ENCODE data around the gene AP3D1. TPM values are rescaled to one million over a fixed set of nuclear protein-coding genes. Genes with fewer than 3 reads are reported as not detected.

Gene AP3D1
- total RNA-seq, 2 experiments from 2014 or later = 41.8 to 41.9 TPM

GRCh38 chr19:2081873-2082810 is 69.2 kb downstream of the AP3D1 start:
- intact Hi-C loops (cut with DNase I, micrococcal nuclease) = loop anchor here in 1 of 2 experiments (5.0 kb wide), 1 partner anchor 65 kb away; the partner anchor contains the start of gene BTBD2
- ChIA-PET CTCF (interaction anchor here (0.8 to 3.7 kb wide), 4 partner anchors 11 to 15 kb away, joined by 4 to 21 read pairs (median 6); partner anchors contain the start of genes IZUMO4 and MOB3A), POLR2A (interaction anchor here (0.9 to 6.9 kb wide), 6 partner anchors 12 to 47 kb away, joined by 3 to 153 read pairs (median 10); partner anchors contain the start of genes IZUMO4 and MOB3A)
- peak overlapping the region; percentile 87 to 98 for H3K27ac ChIP-seq (ENCODE audit: low read depth in 1 of 2, low read length in 2 of 2)
- Mint-ChIP-seq H3K36me3 (ENCODE audit: low read depth) (peaks cover 85% of the 10 kb centered on the region), H3K4me3 (peak overlapping the region; percentile 93), H3K9me3 (no peaks in the 10 kb centered on the region), H3K4me1 (ENCODE audit: low read depth) (peaks cover 65% of the 10 kb centered on the region), H3K27ac (peak overlapping the region; percentile 97), H3K27me3 (no peaks in the 10 kb centered on the region)
- no peaks in the 10 kb centered on the region for H3K9me3 ChIP-seq (ENCODE audit: control insufficient read depth in 1 of 2, insufficient read depth in 1 of 2, low read length in 2 of 2)
- TF ChIP-seq, protein P1, sequence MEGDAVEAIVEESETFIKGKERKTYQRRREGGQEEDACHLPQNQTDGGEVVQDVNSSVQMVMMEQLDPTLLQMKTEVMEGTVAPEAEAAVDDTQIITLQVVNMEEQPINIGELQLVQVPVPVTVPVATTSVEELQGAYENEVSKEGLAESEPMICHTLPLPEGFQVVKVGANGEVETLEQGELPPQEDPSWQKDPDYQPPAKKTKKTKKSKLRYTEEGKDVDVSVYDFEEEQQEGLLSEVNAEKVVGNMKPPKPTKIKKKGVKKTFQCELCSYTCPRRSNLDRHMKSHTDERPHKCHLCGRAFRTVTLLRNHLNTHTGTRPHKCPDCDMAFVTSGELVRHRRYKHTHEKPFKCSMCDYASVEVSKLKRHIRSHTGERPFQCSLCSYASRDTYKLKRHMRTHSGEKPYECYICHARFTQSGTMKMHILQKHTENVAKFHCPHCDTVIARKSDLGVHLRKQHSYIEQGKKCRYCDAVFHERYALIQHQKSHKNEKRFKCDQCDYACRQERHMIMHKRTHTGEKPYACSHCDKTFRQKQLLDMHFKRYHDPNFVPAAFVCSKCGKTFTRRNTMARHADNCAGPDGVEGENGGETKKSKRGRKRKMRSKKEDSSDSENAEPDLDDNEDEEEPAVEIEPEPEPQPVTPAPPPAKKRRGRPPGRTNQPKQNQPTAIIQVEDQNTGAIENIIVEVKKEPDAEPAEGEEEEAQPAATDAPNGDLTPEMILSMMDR (IDR thresholded peaks at IDR 0.05) = no peak
- H3K4me3 ChIP-seq (ENCODE audit: low read length) = peak overlapping the region; percentile 99
- DNase-seq (peak in 9 of 14 experiments; percentile 43 to 85 (median 54)), ATAC-seq (ENCODE audit: poor library complexity) (peak; percentile 26)
- no peaks in the 10 kb centered on the region for H3K27me3 ChIP-seq (ENCODE audit: control insufficient read depth in 1 of 2, insufficient read depth in 2 of 2, low read length in 2 of 2)
- H3K4me1 ChIP-seq (ENCODE audit: insufficient read depth, low read length) = peaks cover 80% of the 10 kb centered on the region
- peaks cover 44% of the 10 kb centered on the region for H3K36me3 ChIP-seq (ENCODE audit: insufficient read depth, low read length)

DNA sequence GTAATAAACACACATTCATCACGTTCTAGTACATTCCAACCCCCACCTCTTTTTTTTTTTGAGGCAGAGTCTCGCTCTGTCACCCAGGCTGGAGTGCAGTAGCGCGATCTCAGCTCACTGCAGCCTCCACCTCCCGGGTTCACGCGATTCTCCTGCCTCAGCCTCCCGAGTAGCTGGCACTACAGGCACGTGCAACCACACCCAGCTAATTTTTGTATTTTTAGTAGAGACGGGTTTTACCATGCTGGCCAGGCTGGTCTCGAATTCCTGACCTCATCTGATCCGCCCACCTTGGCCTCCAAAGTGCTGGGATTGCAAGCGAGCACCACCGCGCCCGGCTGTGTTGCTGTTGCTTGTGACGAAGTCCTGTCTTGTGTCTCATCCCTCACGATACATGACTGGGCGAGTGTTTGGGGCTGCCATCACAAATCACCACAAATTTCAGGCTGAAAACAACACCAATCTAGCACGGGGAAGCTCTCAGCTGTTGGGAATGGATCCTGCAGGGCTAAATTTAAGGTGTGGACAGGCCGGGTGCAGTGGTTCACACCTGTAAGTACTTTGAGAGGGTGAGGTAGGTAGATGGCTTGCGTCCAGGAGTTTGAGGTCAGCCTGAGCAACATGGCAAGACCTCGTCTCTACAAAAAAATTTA is 70.9 kb downstream of the AP3D1 start:
- TF ChIP-seq, protein P1 (IDR thresholded peaks at IDR 0.05) = no peak
- POLR2A ChIA-PET = interaction anchor here (1.2 kb wide), 1 partner anchor 48 kb away, joined by 3 read pairs; no protein-coding TSS in a partner anchor
- peak overlapping the region; percentile 97 for H3K27ac Mint-ChIP-seq
- H3K36me3 ChIP-seq (ENCODE audit: insufficient read depth, low read length) = peaks cover 60% of the 10 kb centered on the region
- H3K36me3 Mint-ChIP-seq (ENCODE audit: low read depth) = peaks cover 86% of the 10 kb centered on the region
- no peaks in the 10 kb centered on the region for H3K27me3 Mint-ChIP-seq
- H3K27ac ChIP-seq (ENCODE audit: low read depth in 1 of 2, low read length in 2 of 2) = peak overlapping the region; percentile 68 to 70
- ATAC-seq (ENCODE audit: poor library complexity) (no peak), DNase-seq (no peak)
- H3K4me1 ChIP-seq (ENCODE audit: insufficient read depth, low read length) = peaks cover 67% of the 10 kb centered on the region
- intact Hi-C loops (cut with DNase I, micrococcal nuclease) = loop anchor here in 1 of 2 experiments (5.0 kb wide), 1 partner anchor 63 kb away; the partner anchor contains the start of gene BTBD2
- H3K27me3 ChIP-seq (ENCODE audit: control insufficient read depth in 1 of 2, insufficient read depth in 2 of 2, low read length in 2 of 2) = no peaks in the 10 kb centered on the region
- H3K9me3 ChIP-seq (ENCODE audit: control insufficient read depth in 1 of 2, insufficient read depth in 1 of 2, low read length in 2 of 2) = no peaks in the 10 kb centered on the region
- H3K4me1 Mint-ChIP-seq (ENCODE audit: low read depth) = peaks cover 55% of the 10 kb centered on the region
- CTCF ChIA-PET = interaction anchor here (1.9 kb wide), 1 partner anchor 10 kb away, joined by 6 read pairs; no protein-coding TSS in a partner anchor
- H3K4me3 ChIP-seq (ENCODE audit: low read length) = peak overlapping the region; percentile 1
- peak overlapping the region; percentile 86 for H3K4me3 Mint-ChIP-seq
- H3K9me3 Mint-ChIP-seq = no peaks in the 10 kb centered on the region

- POLR2A ChIA-PET = interaction anchor here (1.2 kb wide), 1 partner anchor 48 kb away, joined by 3 read pairs; no protein-coding TSS in a partner anchor
- TF ChIP-seq, protein P1 (IDR thresholded peaks at IDR 0.05) = no peak
- peak overlapping the region; percentile 86 for H3K4me3 Mint-ChIP-seq
- H3K27me3 ChIP-seq (ENCODE audit: control insufficient read depth in 1 of 2, insufficient read depth in 2 of 2, low read length in 2 of 2) = no peaks in the 10 kb centered on the region
- H3K4me1 Mint-ChIP-seq (ENCODE audit: low read depth) = peaks cover 50% of the 10 kb centered on the region
- ATAC-seq (ENCODE audit: poor library complexity) (no peak), DNase-seq (no peak)
- intact Hi-C loops (cut with DNase I, micrococcal nuclease) = loop anchor here in 1 of 2 experiments (5.0 kb wide), 1 partner anchor 63 kb away; the partner anchor contains the start of gene BTBD2
- H3K9me3 ChIP-seq (ENCODE audit: control insufficient read depth in 1 of 2, insufficient read depth in 1 of 2, low read length in 2 of 2) = no peaks in the 10 kb centered on the region
- no peaks in the 10 kb centered on the region for H3K27me3 Mint-ChIP-seq
- H3K27ac ChIP-seq (ENCODE audit: low read depth in 1 of 2, low read length in 2 of 2) = peak overlapping the region; percentile 5 to 70
- peak overlapping the region; percentile 97 for H3K27ac Mint-ChIP-seq
- H3K4me1 ChIP-seq (ENCODE audit: insufficient read depth, low read length) = peaks cover 71% of the 10 kb centered on the region
- peaks cover 86% of the 10 kb centered on the region for H3K36me3 Mint-ChIP-seq (ENCODE audit: low read depth)
- H3K36me3 ChIP-seq (ENCODE audit: insufficient read depth, low read length) = peaks cover 66% of the 10 kb centered on the region
- no peaks in the 10 kb centered on the region for H3K9me3 Mint-ChIP-seq
- CTCF ChIA-PET = interaction anchor here (0.6 to 1.9 kb wide), 2 partner anchors 9 to 10 kb away, joined by 4 to 6 read pairs; no protein-coding TSS in a partner anchor
- no peak overlapping the region for H3K4me3 ChIP-seq (ENCODE audit: low read length)
Measured at GRCh38 chr19:2079865-2080301, 71.5 kb downstream of the AP3D1 start.
